Measurements from ENCODE around the gene RPS21. TPM values are rescaled to one million over a fixed set of nuclear protein-coding genes. Genes with fewer than 3 reads are reported as not detected.

The RPS21 gene
- total and polyA plus RNA-seq, 10 of the 15 experiments (the other 5 are each of a cell fraction or from before 2014, with no cell fraction given), result 1,474 to 4,987 (median 2,439) TPM

GRCh38 chr20:62421716-62421990 lies 34.8 kb downstream of the RPS21 start (continued):
- TF ChIP-seq NFIC (IDR thresholded peaks at IDR 0.05; ENCODE audit: low read depth, low read length), result no peak
- no peak for TF ChIP-seq RCOR1 (conservative IDR thresholded peaks at IDR 0.05; ENCODE audit: low read depth, low read length)
- TF ChIP-seq RBBP5 (conservative IDR thresholded peaks at IDR 0.05), result no peak
- TF ChIP-seq JUNB (IDR thresholded peaks at IDR 0.05), result no peak
- TF ChIP-seq HDAC2 (IDR thresholded peaks at IDR 0.05), result no peak

- intact Hi-C loops (cut with micrococcal nuclease; ENCODE audit: unreplicated experiment) (no loop called here), in situ Hi-C loops (cut with MboI) (no loop called here)
- no peaks in the 10 kb centered on the region for H3K36me3 ChIP-seq (ENCODE audit: control insufficient read depth in 2 of 2, insufficient read depth in 2 of 2, low read length in 1 of 2)
- no peaks in the 10 kb centered on the region for H3K9me3 ChIP-seq (replicated peaks; ENCODE audit: control insufficient read depth, insufficient read depth, low read length)
- ChIA-PET CTCF (no interaction called here), RAD21 (ENCODE audit: unreplicated experiment) (no interaction called here), POLR2A (no interaction called here), SMC1A (ENCODE audit: uncharacterized antibody, unreplicated experiment) (no interaction called here)
- DNase-seq (ENCODE audit: low read depth, low spot score) (no peak), FAIRE-seq (no peak), ATAC-seq (no peak)
- H3K79me2 ChIP-seq (ENCODE audit: control insufficient read depth, insufficient read depth, low read length), result no peaks in the 10 kb centered on the region
- H3K4me3 ChIP-seq, result no peak overlapping the region
- no peaks in the 10 kb centered on the region; a peak in 2 of 4 replicates for H3K27me3 ChIP-seq (replicated peaks in 1 of 2; ENCODE audit: control insufficient read depth in 2 of 2, insufficient read depth in 2 of 2, low read length in 1 of 2)
- TF ChIP-seq IRF4 (IDR thresholded peaks at IDR 0.05; ENCODE audit: low read depth, low read length), result no peak
- no peak for TF ChIP-seq STAT1 (conservative IDR thresholded peaks at IDR 0.05)
- TF ChIP-seq RBBP5 (conservative IDR thresholded peaks at IDR 0.05), result no peak
- TF ChIP-seq MXI1 (IDR thresholded peaks at IDR 0.05; ENCODE audit: low read depth, low read length), result no peak
- TF ChIP-seq CHD1 (IDR thresholded peaks at IDR 0.05; ENCODE audit: low read depth, low read length), result no peak
- TF ChIP-seq RUNX3 (IDR thresholded peaks at IDR 0.05; ENCODE audit: low read length), result no peak
- TF ChIP-seq POLR2AphosphoS5 (IDR thresholded peaks at IDR 0.05; ENCODE audit: low read length), result no peak
- no peak for TF ChIP-seq BMI1 (IDR thresholded peaks at IDR 0.05; ENCODE audit: borderline replicate concordance)
- no peak for TF ChIP-seq SMARCA5 (IDR thresholded peaks at IDR 0.05)
- TF ChIP-seq DPF2 (IDR thresholded peaks at IDR 0.05), result no peak
- TF ChIP-seq BHLHE40 (IDR thresholded peaks at IDR 0.05; ENCODE audit: borderline replicate concordance in 1 of 2, low read depth in 2 of 2, low read length in 1 of 2), result no peak
- no peaks in the 10 kb centered on the region for H3K4me1 ChIP-seq (ENCODE audit: control insufficient read depth, insufficient read depth, low read length)
- H2AFZ ChIP-seq (ENCODE audit: control insufficient read depth, low read depth, low read length), result no peak overlapping the region
- H4K20me1 ChIP-seq (ENCODE audit: control insufficient read depth, insufficient read depth), result no peaks in the 10 kb centered on the region
- no peak overlapping the region for H3K9ac ChIP-seq (ENCODE audit: control insufficient read depth, insufficient read depth, low read length)
- H3K4me2 ChIP-seq (ENCODE audit: control insufficient read depth, insufficient read depth), result no peak overlapping the region
- H3K27ac ChIP-seq (ENCODE audit: control insufficient read depth, insufficient read depth), result no peak overlapping the region
- WGBS (ENCODE audit: insufficient coverage, insufficient replicate concordance, low lambda C conversion rate, missing lambda C conversion rate), result 37% methylated on average over 17 of the region's 20 CpGs
- no TSS peak for BruUV-seq (replicated peaks)
Observed at GRCh38 chr20:62422636-62423325, 35.9 kb downstream of the RPS21 start.
